Adrenal gland (tissue), 12 donors: ENCODE measurements around the gene INTS1. TPM values are rescaled to one million over a fixed set of nuclear protein-coding genes. Genes with fewer than 3 reads are reported as not detected.
A peak's percentile ranks its signal among the peaks of the same experiment; 100 is the strongest.

Experiments
- DNase-seq, 7 donors: peaks; one replicate each; pipeline ENCODE4 v3.0.0-alpha.2; 2019 to 2020
- H3K27ac ChIP-seq, 5 donors: fragments of 200-600 bp; sonication (generic) in 4 of 5; 1 replicate in 3 of 5; 2 replicates in 2 of 5; pipeline versions ENCODE4 v1.5.1 to v1.8.0; 2016 to 2020; ENCODE audit warnings: mild to moderate bottlenecking in 1 of 5
- H3K27me3 ChIP-seq: fragments of 200-600 bp; 2 replicates; pipeline ENCODE4 v1.8.0; 2021
- H3K36me3 ChIP-seq, 2 donors: fragments of 200-600 bp; replicated peaks in 1 of 2; 1 replicate in 1 of 2; 2 replicates in 1 of 2; pipeline versions ENCODE4 v1.5.1 to v1.8.0; 2018 to 2022
- H3K4me1 ChIP-seq, 2 donors: fragments of 200-600 bp; replicated peaks in 1 of 2; 1 replicate in 1 of 2; 2 replicates in 1 of 2; pipeline versions ENCODE4 v1.5.1 to v1.8.0; 2018 to 2021
- H3K4me3 ChIP-seq, 4 donors: fragments of 200-600 bp; sonication (generic) in 3 of 4; one replicate each; pipeline ENCODE4 v1.5.1; 2016 to 2018
- H3K9me3 ChIP-seq, 3 donors: fragments of 200-600 bp; sonication (generic) in 1 of 3; replicated peaks in 1 of 3; 1 replicate in 2 of 3; 2 replicates in 1 of 3; pipeline versions ENCODE4 v1.5.1 to v1.8.0; 2016 to 2021
- POLR2A ChIP-seq, 2 donors: fragments of 450-650 bp; IDR thresholded peaks; one replicate each; pipeline ENCODE4 v1.6.1; 2017; ENCODE audit warnings: antibody characterized with exemption in 2 of 2, mild to moderate bottlenecking in 2 of 2, moderate library complexity in 1 of 2
- whole genome bisulfite sequencing, 4 donors: extraction: QIAGEN DNeasy Blood & Tissue Kit in 2 of 4; methylation state at CpG; one replicate each; pipeline versions ENCODE4 v1.1.5 to v1.1.7; 2013 to 2017; 5-methylcytosine and 5-hydroxymethylcytosine counted together
- intact Hi-C, 2 donors: fragments of 100-400 bp; cut with DNase I; formaldehyde crosslinking; loops; one replicate each; pipeline versions ENCODE4 v1.14.1 to v1.15.0; 2022 to 2023
- polyA plus RNA-seq, 3 donors: library from polyadenylated mRNA; stranded (reverse); fragments of 200-250 nt in 2 of 3; fragments of 350-450 nt in 1 of 3; fragmentation: Illumina TruSeq in 1 of 3; extraction: RNeasy Lipid Tissue Mini Kit (QIAGEN cat#74804) in 1 of 3; gene quantifications; one replicate each; pipeline ENCODE4 v1.2.3, GENCODE V29; 2013 to 2014
- total RNA-seq, 9 donors: library from RNA; depleted of rRNA in 4 of 9; stranded (reverse); fragments of >200 nt in 4 of 9; fragments of 120-200 nt in 1 of 9; fragmentation: NEBNext Ultra II Directional in 1 of 9; extraction: Animal tissue kit (Norgen Biotek cat#: 25700) in 1 of 9; gene quantifications; one replicate each; pipeline versions ENCODE4 v1.1.0 to v1.2.4, GENCODE V29; 2013 to 2023
- TF ChIP-seq, protein P1 (sequence below), 6 experiments: fragments of 450-650 bp in 4 of 6; fragments of 200-600 bp in 2 of 6; sonication (generic) in 1 of 6; IDR thresholded peaks; 1 replicate in 5 of 6; 2 replicates in 1 of 6; pipeline versions ENCODE4 v1.5.1 to v1.8.0; 2016 to 2021; ENCODE audit warnings: antibody characterized with exemption in 6 of 6, mild to moderate bottlenecking in 2 of 6, moderate library complexity in 1 of 6
- donor health status: healthy with polysubstance abuse.
- donor health status: Bipolar disorder and iron deficiency.
- donor health status: DM: yes; HTN: yes; CAD: no.
- donor health status: DM: no; HTN: no; CAD: no.
- donor health status: DM: no; HTN: no; CAD: no.
- donor health status: DM: yes; HTN: yes; CAD: no.

The INTS1 gene
- total and polyA plus RNA-seq, 12 donors: 4.7 to 152 (median 72.8) TPM

DNA sequence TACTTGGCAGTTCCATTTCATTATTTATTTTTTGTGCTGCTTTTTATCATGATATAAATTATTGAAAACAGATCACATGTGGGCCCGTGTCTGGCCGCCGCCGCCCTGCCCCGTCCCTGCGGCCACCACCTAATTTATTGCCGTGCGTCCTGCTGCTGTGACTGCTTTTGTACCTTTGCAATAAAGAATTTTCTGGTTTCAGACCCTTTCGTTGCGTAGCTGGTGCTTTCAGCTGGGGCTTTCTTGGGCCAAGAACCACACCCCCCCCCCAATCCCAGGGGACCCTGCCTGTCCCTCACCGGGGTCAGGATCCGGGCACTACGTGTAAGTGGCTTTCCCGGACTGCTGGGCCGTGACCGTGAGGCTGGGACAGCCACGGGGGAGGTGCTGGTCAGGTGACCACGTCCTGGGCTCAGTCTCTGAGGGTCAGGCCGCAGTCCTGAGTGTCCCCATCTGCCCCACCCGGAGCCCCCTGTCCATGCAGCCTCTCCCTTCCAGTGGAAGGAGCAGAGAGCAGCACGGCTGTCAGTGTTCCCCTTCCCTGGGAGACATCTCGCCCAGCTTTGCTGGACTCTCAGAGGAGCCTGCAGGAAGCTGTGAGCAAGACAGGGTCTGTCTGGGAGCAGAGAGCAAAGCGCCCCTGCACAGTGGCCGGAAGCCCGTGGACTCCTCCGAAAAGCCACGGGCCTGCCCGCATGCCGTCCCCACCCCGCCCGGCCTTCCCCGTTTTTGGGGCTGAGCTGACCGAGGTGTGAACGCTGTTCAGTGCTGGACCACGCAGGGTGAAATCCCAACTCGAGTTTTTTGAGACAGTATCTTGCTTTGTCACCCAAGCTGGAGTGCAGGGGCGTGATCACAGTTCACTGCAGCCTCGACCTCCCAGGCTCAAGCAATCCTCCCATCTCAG is 38.9 kb upstream of the INTS1 start:
- H3K36me3 ChIP-seq: peaks cover 0 to 33% of the 10 kb centered on the region in 2 donors
- no peak for DNase-seq

DNA sequence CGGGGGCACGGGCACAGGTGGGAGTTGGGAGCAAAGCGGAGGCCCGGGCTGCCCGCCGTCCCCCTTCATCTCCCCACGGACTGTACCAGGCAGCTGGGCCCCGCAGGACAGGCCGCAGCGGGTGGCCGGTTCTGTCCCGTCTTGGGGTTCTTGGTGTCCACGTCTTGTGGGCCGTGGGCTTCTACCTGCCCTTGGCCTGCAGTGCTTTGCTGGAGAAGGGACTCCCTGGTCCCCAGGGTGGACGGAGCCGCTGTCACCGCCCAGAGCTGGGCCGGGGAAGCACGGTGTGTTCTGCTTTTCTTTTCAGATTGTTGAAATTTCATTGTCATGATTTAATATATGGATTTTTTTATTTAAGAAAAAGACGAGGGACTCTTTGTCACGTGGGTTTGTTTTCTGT is 38.1 kb upstream of the INTS1 start:
- Histone ChIP-seq H3K36me3 (peaks cover 0 to 33% of the 10 kb centered on the region in 2 donors), H3K4me1 (peaks cover 14 to 15% of the 10 kb centered on the region in 2 donors), H3K27ac (no peak overlapping the region), H3K27me3 (no peaks in the 10 kb centered on the region), H3K4me3 (no peak overlapping the region), H3K9me3 (no peaks in the 10 kb centered on the region)
- 89 to 93% (median 90%) methylated on average over 21 of the region's 21 CpGs for WGBS, 4 donors
- no peak for DNase-seq
- intact Hi-C loops: no loop called here
- TF ChIP-seq, protein P1, sequence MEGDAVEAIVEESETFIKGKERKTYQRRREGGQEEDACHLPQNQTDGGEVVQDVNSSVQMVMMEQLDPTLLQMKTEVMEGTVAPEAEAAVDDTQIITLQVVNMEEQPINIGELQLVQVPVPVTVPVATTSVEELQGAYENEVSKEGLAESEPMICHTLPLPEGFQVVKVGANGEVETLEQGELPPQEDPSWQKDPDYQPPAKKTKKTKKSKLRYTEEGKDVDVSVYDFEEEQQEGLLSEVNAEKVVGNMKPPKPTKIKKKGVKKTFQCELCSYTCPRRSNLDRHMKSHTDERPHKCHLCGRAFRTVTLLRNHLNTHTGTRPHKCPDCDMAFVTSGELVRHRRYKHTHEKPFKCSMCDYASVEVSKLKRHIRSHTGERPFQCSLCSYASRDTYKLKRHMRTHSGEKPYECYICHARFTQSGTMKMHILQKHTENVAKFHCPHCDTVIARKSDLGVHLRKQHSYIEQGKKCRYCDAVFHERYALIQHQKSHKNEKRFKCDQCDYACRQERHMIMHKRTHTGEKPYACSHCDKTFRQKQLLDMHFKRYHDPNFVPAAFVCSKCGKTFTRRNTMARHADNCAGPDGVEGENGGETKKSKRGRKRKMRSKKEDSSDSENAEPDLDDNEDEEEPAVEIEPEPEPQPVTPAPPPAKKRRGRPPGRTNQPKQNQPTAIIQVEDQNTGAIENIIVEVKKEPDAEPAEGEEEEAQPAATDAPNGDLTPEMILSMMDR (IDR thresholded peaks at IDR 0.05): no peak
- no peak for TF ChIP-seq POLR2A (IDR thresholded peaks at IDR 0.05)

More for the DNA sequence above, 38.9 kb upstream of the INTS1 start:
- intact Hi-C loops: no loop called here
- Histone ChIP-seq H3K4me3 (no peak overlapping the region), H3K9me3 (no peaks in the 10 kb centered on the region), H3K4me1 (peaks cover 7 to 8% of the 10 kb centered on the region in 2 donors), H3K27me3 (no peaks in the 10 kb centered on the region), H3K27ac (no peak overlapping the region)
- WGBS, 4 donors: 87 to 92% (median 88%) methylated on average over 12 to 38 of the region's 38 CpGs
- TF ChIP-seq, protein P1 (IDR thresholded peaks at IDR 0.05): no peak
- no peak for TF ChIP-seq POLR2A (IDR thresholded peaks at IDR 0.05)

DNA sequence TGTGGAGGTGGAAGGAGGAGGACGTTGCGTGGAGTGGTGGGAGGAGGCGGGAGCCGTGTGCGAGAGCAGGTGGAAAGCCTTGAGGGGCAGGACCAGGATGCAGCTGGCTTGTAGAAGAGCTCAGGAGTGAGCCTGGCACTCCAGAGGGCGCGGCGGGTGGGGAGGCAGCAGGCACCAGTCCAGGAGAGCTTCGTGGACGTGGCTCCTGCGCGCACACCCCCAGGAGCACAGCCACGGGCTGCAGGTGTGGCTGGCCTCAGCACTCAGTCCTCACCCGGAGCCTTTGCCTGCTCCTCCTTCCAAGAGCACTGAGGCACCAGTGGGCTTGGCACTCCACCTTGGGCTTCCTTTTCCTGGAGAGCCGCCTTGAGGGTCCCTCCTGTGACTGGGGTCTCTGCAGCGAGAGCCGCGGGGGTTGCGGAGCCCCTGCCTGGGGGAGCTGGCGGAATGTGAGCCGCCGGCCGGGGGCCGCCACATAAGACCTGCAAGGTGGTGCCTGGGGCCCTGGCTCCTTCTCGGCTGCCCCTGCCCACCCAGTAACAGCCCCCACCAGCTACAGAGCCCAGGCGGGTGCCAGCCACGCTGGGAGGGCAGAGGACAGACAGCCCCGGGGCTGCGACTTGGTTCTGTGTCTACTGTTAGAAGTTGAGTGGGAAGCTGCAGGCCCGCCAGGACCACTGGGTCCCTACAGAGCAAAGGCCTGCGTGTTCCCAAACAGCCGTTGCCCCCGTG is 37.4 kb upstream of the INTS1 start:
- peaks cover 0 to 33% of the 10 kb centered on the region in 2 donors for H3K36me3 ChIP-seq

DNA sequence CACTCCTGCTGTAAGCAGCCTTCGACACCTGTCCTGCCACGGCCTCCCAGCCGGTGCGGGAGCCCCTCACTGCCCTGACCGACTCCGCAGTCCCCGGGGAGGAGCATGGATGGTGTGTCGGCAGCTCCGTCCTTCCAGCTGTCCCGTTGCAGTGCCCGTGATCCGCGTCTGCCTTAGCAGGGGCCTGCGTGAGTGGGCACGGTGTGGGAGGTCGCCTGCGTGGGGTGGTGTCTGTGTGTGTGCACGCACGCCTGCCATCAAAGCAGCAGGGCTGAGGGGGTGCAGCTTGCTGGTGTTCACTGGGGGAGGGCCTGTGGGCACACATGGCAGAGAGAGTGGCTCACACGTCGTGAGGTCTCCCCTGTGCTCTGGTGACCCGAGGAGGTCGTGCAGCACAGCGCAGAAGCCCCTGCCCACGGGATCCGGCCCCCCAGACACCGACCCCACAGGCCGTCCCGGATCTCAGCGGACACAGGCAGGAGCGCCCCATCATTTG is 36.6 kb upstream of the INTS1 start:
- no peak for TF ChIP-seq POLR2A (IDR thresholded peaks at IDR 0.05)
- TF ChIP-seq, protein P1 (IDR thresholded peaks at IDR 0.05): no peak
- H3K27me3 ChIP-seq: no peaks in the 10 kb centered on the region
- H3K9me3 ChIP-seq: no peaks in the 10 kb centered on the region
- DNase-seq: peak in 1 of 7 donors; percentile 25
- H3K27ac ChIP-seq: no peak overlapping the region
- WGBS, 4 donors: 84 to 91% (median 89%) methylated on average over 12 to 31 of the region's 31 CpGs
- peaks cover 0 to 33% of the 10 kb centered on the region in 2 donors for H3K36me3 ChIP-seq
- no peak overlapping the region for H3K4me3 ChIP-seq
- intact Hi-C loops: no loop called here
- peaks cover 24 to 30% of the 10 kb centered on the region in 2 donors for H3K4me1 ChIP-seq

More for the DNA sequence above, 37.4 kb upstream of the INTS1 start:
- Histone ChIP-seq H3K9me3 (no peaks in the 10 kb centered on the region), H3K4me3 (no peak overlapping the region), H3K27me3 (no peaks in the 10 kb centered on the region), H3K4me1 (peaks cover 19 to 23% of the 10 kb centered on the region in 2 donors), H3K27ac (no peak overlapping the region)
- DNase-seq: peak in 1 of 7 donors; percentile 25
- WGBS, 4 donors: 89 to 91% (median 91%) methylated on average over 17 to 33 of the region's 33 CpGs
- intact Hi-C loops: no loop called here
- TF ChIP-seq POLR2A (IDR thresholded peaks at IDR 0.05): no peak
